Testis (tissue), 3 donors: Measurements from ENCODE around the gene PAPSS2. TPM values are rescaled to one million over a fixed set of nuclear protein-coding genes. Genes with fewer than 3 reads are reported as not detected.

ENCODE experiments used
- DNase-seq: peaks from one replicate; pipeline ENCODE4 v3.0.0-alpha.2; 2019
- H3K27ac ChIP-seq, 2 donors: fragments of 200-600 bp; sonication (generic); one replicate each; pipeline ENCODE4 v1.5.1; 2019
- H3K27me3 ChIP-seq: fragments of 200-600 bp; sonication (generic); one replicate; pipeline ENCODE4 v1.5.1; 2019
- H3K36me3 ChIP-seq: fragments of 200-600 bp; sonication (generic); one replicate; pipeline ENCODE4 v1.5.1; 2017; ENCODE audit warnings: low read depth; ENCODE audit errors: missing control alignments
- H3K4me1 ChIP-seq: fragments of 200-600 bp; sonication (generic); one replicate; pipeline ENCODE4 v1.5.1; 2019
- H3K4me3 ChIP-seq, 2 donors: fragments of 200-600 bp; sonication (generic); one replicate each; pipeline ENCODE4 v1.5.1; 2017 to 2019
- H3K9me3 ChIP-seq: fragments of 200-600 bp; sonication (generic); one replicate; pipeline ENCODE4 v1.5.1; 2017
- CTCF ChIP-seq, 3 experiments: fragments of 450-650 bp in 2 of 3; fragments of 200-600 bp in 1 of 3; sonication (generic) in 1 of 3; IDR thresholded peaks; one replicate each; pipeline ENCODE4 v1.5.1; 2016 to 2019; ENCODE audit warnings: antibody characterized with exemption in 3 of 3, mild to moderate bottlenecking in 2 of 3, moderate library complexity in 1 of 3
- POLR2A ChIP-seq: fragments of 450-650 bp; IDR thresholded peaks from one replicate; pipeline ENCODE4 v1.6.1; 2017; ENCODE audit warnings: antibody characterized with exemption, mild to moderate bottlenecking, moderate library complexity
- WGBS, 2 donors: methylation state at CpG; one replicate each; pipeline ENCODE4 v1.1.5; 2018; 5-methylcytosine and 5-hydroxymethylcytosine counted together
- intact Hi-C: fragments of 100-400 bp; cut with DNase I; formaldehyde crosslinking; loops from one replicate; pipeline ENCODE4 v1.15.1; 2023; ENCODE audit warnings: low total_unique reads
- polyA plus RNA-seq: library from polyadenylated mRNA; stranded (reverse); fragments of 350-450 nt; fragmentation: Illumina TruSeq; extraction: RNeasy Lipid Tissue Mini Kit (QIAGEN cat#74804); gene quantifications from one replicate; pipeline ENCODE4 v1.2.3, GENCODE V29; 2014; ENCODE audit warnings: low read depth, low replicate concordance; ENCODE audit not compliant: insufficient read depth
- total RNA-seq, 2 donors: library from RNA; depleted of rRNA; stranded (reverse); fragments of >200 nt; gene quantifications; one replicate each; pipeline ENCODE4 v1.2.3, GENCODE V29; 2016

PAPSS2 gene
- total and polyA plus RNA-seq, 3 donors from 2014 or later: 4.6 to 20.1 (median 6.4) TPM

GRCh38 chr10:87646192-87646909 lies 13.3 kb upstream of the PAPSS2 start:
- Histone ChIP-seq H3K36me3 (no peaks in the 10 kb centered on the region), H3K4me1 (no peaks in the 10 kb centered on the region), H3K27me3 (no peaks in the 10 kb centered on the region), H3K4me3 (no peak overlapping the region), H3K27ac (no peak overlapping the region), H3K9me3 (no peaks in the 10 kb centered on the region)
- TF ChIP-seq CTCF (IDR thresholded peaks at IDR 0.05): no peak
- no peak for TF ChIP-seq POLR2A
- WGBS, 2 donors: 66 to 88% methylated on average over 4 of the region's 4 CpGs
- intact Hi-C loops: no loop called here
- no peak for DNase-seq

GRCh38 chr10:87646935-87647334 lies 12.7 kb upstream of the PAPSS2 start:
- WGBS, 2 donors: 69 to 98% methylated on average over 2 of the region's 2 CpGs
- intact Hi-C loops: no loop called here
- no peaks in the 10 kb centered on the region for H3K27me3 ChIP-seq
- H3K27ac ChIP-seq: no peak overlapping the region
- H3K4me3 ChIP-seq: no peak overlapping the region
- TF ChIP-seq POLR2A (no peak), CTCF (IDR thresholded peaks at IDR 0.05) (no peak)
- no peak for DNase-seq
- H3K9me3 ChIP-seq: no peaks in the 10 kb centered on the region
- no peaks in the 10 kb centered on the region for H3K36me3 ChIP-seq
- H3K4me1 ChIP-seq: no peaks in the 10 kb centered on the region

GRCh38 chr10:87650838-87651589 lies 8.7 kb upstream of the PAPSS2 start:
- Histone ChIP-seq H3K4me3 (no peak overlapping the region), H3K27me3 (no peaks in the 10 kb centered on the region), H3K27ac (no peak overlapping the region), H3K9me3 (no peaks in the 10 kb centered on the region), H3K36me3 (no peaks in the 10 kb centered on the region), H3K4me1 (no peaks in the 10 kb centered on the region)
- DNase-seq: no peak
- intact Hi-C loops: no loop called here
- 79 to 95% methylated on average over 5 of the region's 5 CpGs for WGBS, 2 donors
- TF ChIP-seq POLR2A (no peak), CTCF (IDR thresholded peaks at IDR 0.05) (no peak)

- Histone ChIP-seq H3K27me3 (no peaks in the 10 kb centered on the region), H3K4me3 (no peak overlapping the region), H3K27ac (no peak overlapping the region), H3K36me3 (no peaks in the 10 kb centered on the region), H3K4me1 (peaks cover 2% of the 10 kb centered on the region), H3K9me3 (no peaks in the 10 kb centered on the region)
- TF ChIP-seq CTCF (IDR thresholded peaks at IDR 0.05) (no peak), POLR2A (no peak)
- intact Hi-C loops: no loop called here
- DNase-seq: no peak
- 76 to 83% methylated on average over 6 of the region's 6 CpGs for WGBS, 2 donors
Observed at GRCh38 chr10:87651801-87652200, 7.9 kb upstream of the PAPSS2 start.
